OCI-LY3 (cell line): ENCODE results near the gene DNAJB9.

Experiments used
- EZH2phosphoT487 ChIP-seq: fragments of 200-600 bp; shearing (Covaris generic); IDR thresholded peaks from 2 replicates; pipeline ENCODE4 v1.6.1; 2018; ENCODE audit warnings: antibody characterized with exemption, mixed run types, low read depth
- TF ChIP-seq, protein P1 (sequence below): fragments of 200-600, 300-600 bp; sonication (generic); IDR thresholded peaks from 2 replicates; pipeline ENCODE4 v1.5.1; 2014; ENCODE audit warnings: antibody characterized with exemption, low read length, low read depth

DNA sequence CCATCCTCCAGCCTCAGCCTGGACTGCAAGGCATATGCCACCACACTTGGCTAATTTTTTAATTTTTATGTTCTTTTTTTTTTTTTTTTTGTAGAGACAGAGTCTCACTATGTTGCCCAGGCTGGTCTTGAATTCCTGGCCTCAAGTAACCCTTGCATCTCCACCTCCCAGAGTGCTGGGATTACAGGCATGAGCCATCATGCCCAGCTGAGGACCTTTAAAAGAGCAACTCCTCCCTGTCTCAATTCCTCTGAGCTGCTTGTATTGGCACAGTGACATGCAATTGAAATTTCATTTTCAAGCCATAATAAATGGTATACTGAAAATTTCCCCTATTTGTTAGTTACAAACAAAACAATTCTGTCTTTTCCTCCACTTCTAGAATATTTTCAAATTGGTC, 19.5 kb downstream of the DNAJB9 start:
- TF ChIP-seq, protein P1, sequence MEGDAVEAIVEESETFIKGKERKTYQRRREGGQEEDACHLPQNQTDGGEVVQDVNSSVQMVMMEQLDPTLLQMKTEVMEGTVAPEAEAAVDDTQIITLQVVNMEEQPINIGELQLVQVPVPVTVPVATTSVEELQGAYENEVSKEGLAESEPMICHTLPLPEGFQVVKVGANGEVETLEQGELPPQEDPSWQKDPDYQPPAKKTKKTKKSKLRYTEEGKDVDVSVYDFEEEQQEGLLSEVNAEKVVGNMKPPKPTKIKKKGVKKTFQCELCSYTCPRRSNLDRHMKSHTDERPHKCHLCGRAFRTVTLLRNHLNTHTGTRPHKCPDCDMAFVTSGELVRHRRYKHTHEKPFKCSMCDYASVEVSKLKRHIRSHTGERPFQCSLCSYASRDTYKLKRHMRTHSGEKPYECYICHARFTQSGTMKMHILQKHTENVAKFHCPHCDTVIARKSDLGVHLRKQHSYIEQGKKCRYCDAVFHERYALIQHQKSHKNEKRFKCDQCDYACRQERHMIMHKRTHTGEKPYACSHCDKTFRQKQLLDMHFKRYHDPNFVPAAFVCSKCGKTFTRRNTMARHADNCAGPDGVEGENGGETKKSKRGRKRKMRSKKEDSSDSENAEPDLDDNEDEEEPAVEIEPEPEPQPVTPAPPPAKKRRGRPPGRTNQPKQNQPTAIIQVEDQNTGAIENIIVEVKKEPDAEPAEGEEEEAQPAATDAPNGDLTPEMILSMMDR = no peak
- no peak for TF ChIP-seq EZH2phosphoT487
